Effector memory CD4-positive, alpha-beta T cell (primary cell): ENCODE measurements around the gene KLLN.

Experiments
- DNase-seq, 3 donors: peaks; one replicate each; pipeline ENCODE4 v3.0.0-alpha.2; 2020
- H3K27ac ChIP-seq: 2 replicates; pipeline ENCODE4 v1.7.0; 2013; ENCODE audit warnings: mild to moderate bottlenecking, low read length, moderate library complexity; ENCODE audit not compliant: insufficient read depth, poor library complexity, severe bottlenecking
- H3K27me3 ChIP-seq: replicated peaks from 2 replicates; pipeline ENCODE4 v1.7.0; 2013; ENCODE audit warnings: mild to moderate bottlenecking, low read length; ENCODE audit not compliant: insufficient read depth, control insufficient read depth, poor library complexity, severe bottlenecking
- H3K36me3 ChIP-seq: 2 replicates; pipeline ENCODE4 v1.7.0; 2013; ENCODE audit warnings: mild to moderate bottlenecking, low read length, moderate library complexity; ENCODE audit not compliant: control insufficient read depth, insufficient read depth
- H3K4me1 ChIP-seq: 2 replicates; pipeline ENCODE4 v1.7.0; 2013; ENCODE audit warnings: low read length, mild to moderate bottlenecking; ENCODE audit not compliant: control insufficient read depth, insufficient read depth, poor library complexity, severe bottlenecking
- H3K4me3 ChIP-seq: 2 replicates; pipeline ENCODE4 v1.7.0; 2013; ENCODE audit warnings: low read length, low read depth, mild to moderate bottlenecking; ENCODE audit not compliant: insufficient read depth, poor library complexity, severe bottlenecking
- H3K9me3 ChIP-seq: 2 replicates; pipeline ENCODE4 v1.7.0; 2013; ENCODE audit warnings: mild to moderate bottlenecking, low read length, moderate library complexity; ENCODE audit not compliant: control insufficient read depth

KLLN gene

DNA sequence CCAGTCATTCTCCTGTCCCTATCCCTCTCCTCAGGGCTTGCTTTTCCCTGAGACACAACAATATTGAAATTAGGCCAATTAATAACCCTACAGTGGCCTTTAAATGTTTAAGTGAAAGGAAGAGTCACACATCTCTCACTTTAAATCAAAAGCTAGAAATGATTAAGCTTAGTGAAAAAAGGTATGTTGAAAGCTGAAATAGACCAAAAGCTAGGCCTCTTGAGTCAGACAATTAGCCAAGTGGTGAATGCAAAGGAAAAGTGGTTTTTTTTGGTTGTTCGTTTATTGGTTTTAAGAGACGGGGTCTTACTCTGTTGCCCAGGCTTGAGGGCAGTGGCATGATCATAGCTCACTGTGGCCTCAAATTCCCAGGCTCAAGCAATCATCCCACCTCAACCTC, 35.7 kb downstream of the KLLN start:
- H3K36me3 ChIP-seq: no peaks in the 10 kb centered on the region
- H3K27ac ChIP-seq: no peak overlapping the region
- DNase-seq: no peak
- no peaks in the 10 kb centered on the region for H3K27me3 ChIP-seq
- no peak overlapping the region for H3K4me3 ChIP-seq
- peaks cover 5% of the 10 kb centered on the region for H3K4me1 ChIP-seq
- no peaks in the 10 kb centered on the region for H3K9me3 ChIP-seq

GRCh38 chr10:87826653-87827052, 36.7 kb downstream of the KLLN start:
- peaks cover 5% of the 10 kb centered on the region for H3K4me1 ChIP-seq
- no peak overlapping the region for H3K4me3 ChIP-seq
- H3K27ac ChIP-seq: no peak overlapping the region
- no peak for DNase-seq
- no peaks in the 10 kb centered on the region for H3K27me3 ChIP-seq
- H3K36me3 ChIP-seq: no peaks in the 10 kb centered on the region
- no peaks in the 10 kb centered on the region for H3K9me3 ChIP-seq

- H3K36me3 ChIP-seq: no peaks in the 10 kb centered on the region
- H3K4me1 ChIP-seq: peaks cover 8% of the 10 kb centered on the region
- no peak overlapping the region for H3K4me3 ChIP-seq
- H3K27ac ChIP-seq: peak overlapping the region; percentile 89
- DNase-seq: no peak
- no peaks in the 10 kb centered on the region for H3K9me3 ChIP-seq
- no peaks in the 10 kb centered on the region for H3K27me3 ChIP-seq
Observed at GRCh38 chr10:87819289-87819585, 44.1 kb downstream of the KLLN start.

- H3K9me3 ChIP-seq: no peaks in the 10 kb centered on the region
- DNase-seq: peak; percentile 25 to 46 (median 37)
- H3K4me1 ChIP-seq: peaks cover 8% of the 10 kb centered on the region
- no peaks in the 10 kb centered on the region for H3K27me3 ChIP-seq
- H3K36me3 ChIP-seq: no peaks in the 10 kb centered on the region
- H3K27ac ChIP-seq: peak overlapping the region; percentile 89
- peak overlapping the region; percentile 67 for H3K4me3 ChIP-seq
Observed at GRCh38 chr10:87818505-87819288, 44.6 kb downstream of the KLLN start.

DNA sequence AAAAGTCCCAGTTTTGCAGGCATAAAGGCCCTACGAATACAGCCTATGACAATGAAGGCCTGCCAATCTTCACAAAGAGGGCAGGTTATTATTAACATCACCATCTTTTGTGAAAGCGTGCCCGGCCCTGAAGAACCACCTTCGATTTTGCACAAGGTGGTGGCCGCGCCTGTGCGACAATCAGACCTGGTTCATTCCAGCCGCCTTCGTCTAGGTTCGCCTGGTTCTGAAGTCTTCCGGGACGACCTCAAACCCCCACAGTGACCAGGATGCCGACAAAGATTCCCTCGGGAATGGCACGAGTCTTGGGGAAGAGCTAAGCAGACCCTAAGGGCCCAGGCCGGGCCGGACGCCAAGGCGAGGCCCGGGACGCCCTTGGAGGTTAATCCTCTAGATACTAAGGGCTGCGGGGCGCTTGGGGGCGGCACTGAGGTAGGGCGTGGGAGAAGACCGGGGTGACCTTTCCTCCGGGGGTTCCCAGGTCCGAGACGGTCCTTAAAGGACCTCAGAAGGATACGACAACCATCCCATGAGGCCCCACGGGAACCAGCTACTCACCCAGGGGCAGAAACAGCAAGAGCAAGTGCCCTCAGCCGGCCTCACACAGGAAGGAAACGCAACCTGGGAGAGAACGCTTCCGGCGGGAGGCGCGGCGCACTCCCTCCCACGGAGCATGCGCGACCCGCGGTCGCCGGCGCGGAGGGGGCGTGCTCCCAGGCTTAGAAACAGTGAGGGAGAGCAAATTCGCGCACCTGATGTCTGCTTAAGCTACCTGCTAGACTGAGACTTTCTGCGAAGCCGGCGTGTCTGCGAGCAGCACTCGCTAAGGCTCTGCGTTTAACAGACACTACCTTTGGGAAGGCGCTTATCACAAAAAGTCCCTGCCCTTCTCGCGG, 45.5 kb downstream of the KLLN start, which contains the start of gene ATAD1:
Gene ATAD1 (minus strand): TSS at position 618 of the 896 bp plus-strand sequence. CDS start 3,627 bp downstream, outside the sequence.
- Histone ChIP-seq H3K27me3 (no peaks in the 10 kb centered on the region), H3K9me3 (no peaks in the 10 kb centered on the region), H3K4me3 (peak within 1 kb of the TSS; percentile 67), H3K4me1 (peaks cover 8% of the 10 kb centered on the region), H3K27ac (peak within 1 kb of the TSS; percentile 89), H3K36me3 (no peaks in the 10 kb centered on the region)
- peak; percentile 79 to 85 (median 81) for DNase-seq

GRCh38 chr10:87816898-87817608, 46.3 kb downstream of the KLLN start:
- no peaks in the 10 kb centered on the region for H3K36me3 ChIP-seq
- no peaks in the 10 kb centered on the region for H3K9me3 ChIP-seq
- DNase-seq: no peak
- no peaks in the 10 kb centered on the region for H3K27me3 ChIP-seq
- peak overlapping the region; percentile 89 for H3K27ac ChIP-seq
- peak overlapping the region; percentile 67 for H3K4me3 ChIP-seq
- peaks cover 8% of the 10 kb centered on the region for H3K4me1 ChIP-seq

- Histone ChIP-seq H3K4me1 (peaks cover 8% of the 10 kb centered on the region), H3K9me3 (no peaks in the 10 kb centered on the region), H3K36me3 (no peaks in the 10 kb centered on the region), H3K27ac (no peak overlapping the region), H3K27me3 (no peaks in the 10 kb centered on the region), H3K4me3 (no peak overlapping the region)
- DNase-seq: no peak
Observed at GRCh38 chr10:87816163-87816897, 47.0 kb downstream of the KLLN start.
